ENCODE results near the gene TARDBP.
"Not testable (repeated sequence)": the region's sequence is repeated elsewhere in the genome, so short reads cannot be mapped to it uniquely, and the experiment has no call there.

TARDBP gene

GRCh38 chr1:11012260-11013159, at the start of gene TARDBP:
TARDBP (plus strand) TSS chr1:11012654; CDS start chr1:11013728, 1,074 bp downstream.
- DNase-seq: peak; percentile 96

DNA sequence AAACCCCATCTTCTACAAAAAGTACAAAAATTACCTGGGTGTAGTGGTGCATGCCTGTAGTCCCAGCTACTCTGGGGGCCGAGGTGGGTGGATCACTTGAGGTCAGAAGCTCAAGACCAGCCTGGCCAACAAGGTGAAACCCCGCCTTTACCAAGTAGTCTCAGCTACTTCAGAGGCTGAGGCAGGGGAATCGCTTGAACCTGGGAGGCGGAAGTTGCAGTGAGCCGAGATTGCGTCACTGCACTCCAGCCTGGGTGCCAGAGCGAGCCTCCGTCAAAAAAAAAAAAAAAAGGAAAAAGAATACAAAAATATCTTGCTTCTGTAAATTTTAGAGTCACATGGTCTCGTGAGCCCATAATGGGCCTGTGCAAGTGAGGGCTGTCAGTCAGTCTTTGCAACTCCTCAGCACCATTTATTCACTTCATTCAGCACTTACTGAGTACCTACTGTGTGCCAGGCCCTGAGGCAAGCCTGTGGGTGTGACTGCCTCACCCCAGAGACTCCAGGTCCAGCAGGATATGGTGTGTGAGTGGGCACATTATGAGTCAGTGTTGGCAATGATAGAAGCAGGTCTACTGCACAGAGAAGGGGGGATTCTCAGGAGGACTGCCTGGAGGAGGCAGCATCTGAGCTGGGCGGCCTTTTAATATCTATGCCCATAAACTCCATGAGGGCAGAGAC, 46.8 kb upstream of the TARDBP start:
- DNase-seq: no peak

GRCh38 chr1:10967090-10967489, 45.4 kb upstream of the TARDBP start:
- DNase-seq: no peak

DNA sequence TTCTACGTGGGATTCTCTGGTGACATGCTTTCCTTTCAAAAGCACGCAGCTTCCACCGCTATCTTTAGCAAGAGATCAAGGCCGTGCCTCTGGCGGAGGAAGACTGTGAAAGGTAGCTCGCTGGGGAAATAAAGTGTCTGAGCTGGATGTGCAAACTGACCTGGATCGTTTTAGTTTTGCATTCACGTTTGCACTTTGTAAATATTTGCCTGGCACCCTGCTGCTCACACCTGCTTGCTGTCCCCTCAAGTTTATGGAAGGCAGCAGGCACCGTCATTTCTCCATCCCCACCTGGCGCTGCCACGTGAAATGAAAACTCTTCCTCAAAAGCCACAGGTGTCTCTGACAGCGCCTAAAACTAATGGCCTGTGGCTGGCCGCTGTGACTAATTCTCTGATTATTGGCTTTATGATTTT, 44.0 kb upstream of the TARDBP start:
- no peak for DNase-seq

- no peak for DNase-seq
Measured at GRCh38 chr1:10969267-10969970, 43.0 kb upstream of the TARDBP start.

- DNase-seq: no peak
Measured at GRCh38 chr1:10969971-10970332, 42.5 kb upstream of the TARDBP start.

- DNase-seq: peak; percentile 64
Measured at GRCh38 chr1:10973552-10973951, 38.9 kb upstream of the TARDBP start.

DNA sequence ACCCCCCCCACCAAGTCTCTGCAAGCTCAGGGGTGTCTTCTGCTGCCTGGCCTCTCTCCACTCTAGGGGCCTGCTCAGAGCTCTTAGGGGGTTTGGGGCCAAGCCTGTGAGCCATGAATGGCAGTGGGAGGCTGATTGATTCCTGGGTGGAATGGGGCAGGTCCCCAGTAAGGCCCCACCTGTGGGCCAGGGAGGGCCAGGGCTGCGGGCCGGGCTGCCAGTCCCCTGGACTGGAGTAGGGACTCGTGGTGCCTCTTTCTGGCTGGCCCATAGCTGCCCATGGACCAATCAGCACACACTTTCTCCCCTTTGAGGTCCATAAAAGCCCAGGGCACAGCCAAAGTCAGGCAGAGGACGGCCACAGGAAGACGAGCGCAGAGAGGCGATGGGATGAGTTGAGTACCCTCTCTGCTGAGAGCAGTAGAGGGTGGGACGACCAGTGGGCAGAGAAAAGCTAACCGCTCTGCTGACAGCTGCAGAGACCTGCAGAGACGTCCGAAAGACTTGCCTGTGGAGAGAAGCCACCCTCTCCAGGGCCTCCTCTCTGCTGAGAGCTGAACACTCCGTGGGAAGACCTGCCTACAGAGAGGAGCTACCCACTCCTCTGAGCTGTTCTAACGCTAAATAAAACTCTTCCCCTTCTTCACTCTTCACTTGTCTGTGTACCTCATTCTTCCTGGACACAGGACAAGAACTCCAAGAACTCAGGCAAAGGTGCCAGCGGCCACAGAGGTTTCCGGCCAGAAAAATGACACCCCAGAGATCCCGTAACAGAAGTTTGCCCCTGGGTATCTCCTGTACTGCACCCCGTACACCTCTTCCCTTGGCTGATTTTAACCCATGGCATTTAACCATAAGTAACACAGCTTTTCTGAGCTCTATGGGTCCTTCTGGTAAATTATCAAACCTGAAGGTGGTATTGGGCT, 38.2 kb upstream of the TARDBP start:
- DNase-seq: no peak

DNA sequence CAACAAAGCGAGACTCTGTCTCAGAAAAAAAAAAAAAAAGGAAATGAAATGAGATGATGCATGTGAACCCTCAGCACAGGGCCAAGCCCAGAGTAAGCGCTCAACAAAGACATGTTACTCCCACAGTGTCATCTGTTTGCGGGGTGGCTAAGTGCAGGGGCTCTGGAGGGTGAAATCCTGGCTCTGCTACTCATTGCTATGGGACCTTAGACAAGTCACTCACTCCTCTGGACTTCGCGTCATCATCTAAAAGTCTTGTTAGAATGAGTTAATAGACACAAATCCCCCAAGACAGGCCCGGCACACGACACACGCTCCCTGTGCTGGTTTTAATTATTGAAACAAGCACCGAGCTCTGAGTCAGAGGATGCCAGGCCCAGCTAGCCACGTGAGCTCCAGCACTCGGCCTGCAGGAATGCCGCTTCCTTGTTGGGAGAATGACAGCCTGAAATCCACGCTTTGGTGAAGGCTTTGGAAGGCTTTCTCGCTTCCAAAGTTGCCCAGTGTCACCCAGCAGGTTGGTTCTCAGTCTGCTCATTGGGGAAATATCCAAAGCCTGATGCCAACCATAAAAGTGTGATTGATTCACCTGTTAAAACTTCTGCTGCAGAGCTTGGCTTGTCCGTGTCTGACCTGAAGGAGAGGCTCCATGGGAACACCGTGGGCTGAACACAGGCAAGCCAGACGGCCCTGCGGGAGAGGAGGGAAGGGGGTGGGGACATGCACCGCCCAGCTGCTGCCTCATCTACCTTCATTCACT, 36.7 kb upstream of the TARDBP start:
- no peak for DNase-seq

DNA sequence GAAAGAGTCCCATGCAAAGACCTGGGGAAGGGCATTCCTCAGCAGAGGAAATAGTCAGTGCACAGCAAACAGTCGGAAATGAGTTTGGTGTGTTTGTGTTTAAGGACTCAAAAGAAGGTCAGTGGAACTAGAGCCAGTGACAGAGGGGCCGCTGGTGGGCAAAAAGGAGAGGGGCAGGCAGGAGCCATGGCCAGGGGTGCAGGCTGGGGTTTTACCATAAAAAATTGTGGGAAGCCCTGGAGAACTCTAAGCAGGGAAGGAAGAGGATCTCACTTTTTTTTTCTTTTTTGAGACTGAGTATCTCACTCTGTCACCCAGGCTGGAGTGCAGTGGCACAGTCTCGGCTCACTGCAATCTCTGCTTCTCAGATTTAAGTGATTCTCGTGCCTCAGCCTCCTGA, 33.7 kb upstream of the TARDBP start:
- no peak for DNase-seq

GRCh38 chr1:10979483-10979920, 33.0 kb upstream of the TARDBP start:
- no peak for DNase-seq

- peak; percentile 80 for DNase-seq
Measured at GRCh38 chr1:10980094-10980577, 32.3 kb upstream of the TARDBP start.

DNA sequence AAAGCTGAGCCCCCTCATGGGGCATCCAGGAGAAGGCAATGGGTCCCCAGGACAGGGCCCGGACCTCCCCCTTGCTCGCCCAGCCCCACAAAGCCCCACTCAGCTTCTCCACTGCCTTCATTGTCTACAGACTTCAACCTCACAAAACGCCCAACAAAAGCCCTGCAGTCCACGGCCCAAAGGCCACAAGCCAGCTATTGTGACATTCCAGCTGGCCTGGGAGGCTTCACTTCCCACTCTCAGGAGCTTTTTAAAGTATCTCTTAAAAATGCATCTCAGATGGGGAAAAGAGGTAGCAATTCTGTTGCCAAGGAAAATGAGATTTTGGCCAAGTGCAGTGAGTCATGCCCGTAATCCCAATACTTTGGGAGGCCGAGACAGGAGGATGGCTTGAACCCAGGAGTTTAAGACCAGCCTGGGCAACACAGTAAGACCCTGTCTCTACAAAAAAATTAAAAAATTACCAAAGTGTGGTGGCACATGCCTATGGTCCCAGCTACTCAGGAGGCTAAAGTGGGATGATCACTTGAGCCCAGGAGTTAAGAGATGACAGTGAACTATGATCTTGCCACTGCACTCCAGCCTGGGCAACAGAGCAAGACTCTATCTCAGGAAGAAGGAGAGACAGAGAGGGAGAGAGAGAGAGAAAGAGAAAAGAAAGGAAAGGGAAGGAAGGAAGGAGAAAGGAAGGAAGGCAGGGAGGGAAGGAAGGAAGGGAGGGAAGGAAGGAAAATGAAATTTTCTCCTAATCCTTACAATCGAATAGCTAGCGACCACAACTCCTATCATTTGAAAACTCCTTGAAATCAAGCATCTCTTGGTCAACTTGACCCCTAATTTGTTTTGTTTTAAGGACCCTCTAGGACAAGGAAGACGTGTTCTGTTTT, 31.4 kb upstream of the TARDBP start:
- DNase-seq: no peak

GRCh38 chr1:10986525-10986890, 25.9 kb upstream of the TARDBP start:
- no peak for DNase-seq

- DNase-seq: no peak
Measured at GRCh38 chr1:10987840-10988417, 24.5 kb upstream of the TARDBP start.

- DNase-seq: no peak
Measured at GRCh38 chr1:10989095-10989494, 23.4 kb upstream of the TARDBP start.

DNA sequence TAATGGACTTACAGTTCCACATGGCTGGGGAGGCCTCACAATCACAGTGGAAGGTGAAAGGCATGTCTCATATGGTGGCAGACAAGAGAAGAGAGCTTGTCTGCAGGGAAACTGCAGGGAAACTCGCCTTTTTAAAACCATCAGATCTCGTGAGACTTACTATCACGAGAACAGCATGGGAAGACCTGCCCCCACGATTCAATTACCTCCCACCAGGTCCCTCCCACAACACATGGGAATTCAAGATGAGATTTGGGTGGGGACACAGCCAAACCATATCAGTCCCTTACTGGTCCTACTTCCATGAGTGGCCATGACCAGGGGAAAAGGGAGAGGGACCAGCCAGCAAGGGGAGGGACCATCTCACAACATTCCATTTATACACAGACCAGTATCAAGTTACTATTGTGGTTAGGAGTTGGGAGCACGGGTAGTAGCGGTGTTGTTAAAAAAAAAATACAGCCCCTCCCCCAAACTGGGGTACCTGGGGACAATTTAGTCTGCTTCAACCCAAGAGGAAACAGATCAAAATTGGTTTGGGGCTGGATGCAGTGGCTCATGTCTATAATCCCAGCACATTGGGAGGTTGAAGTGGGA, 22.4 kb upstream of the TARDBP start:
- DNase-seq: not testable (repeated sequence)

DNA sequence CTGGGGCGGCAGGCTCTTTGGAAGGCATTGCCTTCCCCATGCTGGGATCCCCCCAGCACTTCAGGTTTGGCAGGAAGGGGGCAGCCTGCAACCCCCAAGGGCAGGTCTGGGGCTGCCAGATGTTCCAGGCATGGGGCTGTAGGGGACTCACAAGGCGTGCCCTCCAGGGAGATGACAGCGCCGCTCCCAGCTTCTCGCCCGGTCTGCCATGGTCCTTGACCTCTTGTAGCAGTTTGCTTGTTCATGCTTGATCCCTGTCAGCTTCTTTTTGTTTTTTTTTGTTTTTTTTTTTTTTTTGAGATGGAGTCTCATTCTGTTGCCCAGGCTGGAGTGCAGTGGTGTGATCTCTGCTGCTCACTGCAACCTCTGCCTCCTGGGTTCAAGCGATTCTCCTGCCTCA, 21.6 kb upstream of the TARDBP start:
- DNase-seq: no peak

DNA sequence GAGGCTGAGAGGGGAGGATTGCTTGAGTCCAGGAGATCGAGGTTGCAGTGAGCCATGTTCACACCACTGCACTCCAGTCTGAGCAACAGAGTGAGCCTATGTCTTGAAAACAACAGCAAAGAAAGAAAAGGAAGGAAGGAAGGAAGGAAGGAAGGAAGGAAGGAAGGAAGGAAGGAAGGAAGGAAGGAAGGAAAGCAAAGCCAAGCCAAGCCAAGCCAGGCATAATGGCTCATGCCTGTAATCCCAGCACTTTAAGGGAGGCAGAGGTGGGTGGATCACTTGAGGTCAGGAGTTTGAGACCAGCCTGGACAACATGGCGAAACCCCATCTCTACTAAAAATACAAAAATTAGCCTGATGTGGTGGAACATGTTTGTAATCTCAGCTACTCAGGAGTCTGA, 20.4 kb upstream of the TARDBP start:
- DNase-seq: not testable (repeated sequence)

DNA sequence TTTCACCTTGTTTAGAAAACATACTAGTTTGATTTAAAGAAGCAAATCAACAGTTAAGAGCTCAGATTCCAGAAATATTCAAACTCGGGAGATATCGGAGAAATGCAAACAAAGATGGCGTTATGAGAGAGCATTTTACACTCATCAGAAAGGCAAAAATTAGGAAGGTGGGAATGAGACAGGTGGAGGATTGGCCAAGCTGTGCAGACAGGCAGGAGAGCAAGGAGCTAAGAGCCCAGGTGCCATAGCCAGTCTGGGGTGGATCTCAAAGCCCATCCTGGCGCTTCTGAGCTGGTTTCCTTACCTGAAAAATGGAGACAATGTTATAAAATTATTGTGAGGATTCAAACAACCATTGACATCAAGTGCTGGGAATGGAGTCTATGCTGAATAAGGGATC, 19.6 kb upstream of the TARDBP start:
- no peak for DNase-seq

Measured in right forelimb (tissue), 1 donor.